GM21737 (cell line): ENCODE measurements around the gene GATA6.
"Not testable (repeated sequence)": the region's sequence is repeated elsewhere in the genome, so short reads cannot be mapped to it uniquely, and the experiment has no call there.

Source experiments
- ATAC-seq: cut with Tn5 transposase; IDR thresholded peaks from one replicate; pipeline ENCODE4 v1.9.1; 2021; ENCODE audit warnings: mild to moderate bottlenecking, moderate library complexity; ENCODE audit not compliant: unreplicated experiment

Gene GATA6

GRCh38 chr18:22203536-22204213 lies 34.3 kb downstream of the GATA6 start:
- ATAC-seq, result no peak

DNA sequence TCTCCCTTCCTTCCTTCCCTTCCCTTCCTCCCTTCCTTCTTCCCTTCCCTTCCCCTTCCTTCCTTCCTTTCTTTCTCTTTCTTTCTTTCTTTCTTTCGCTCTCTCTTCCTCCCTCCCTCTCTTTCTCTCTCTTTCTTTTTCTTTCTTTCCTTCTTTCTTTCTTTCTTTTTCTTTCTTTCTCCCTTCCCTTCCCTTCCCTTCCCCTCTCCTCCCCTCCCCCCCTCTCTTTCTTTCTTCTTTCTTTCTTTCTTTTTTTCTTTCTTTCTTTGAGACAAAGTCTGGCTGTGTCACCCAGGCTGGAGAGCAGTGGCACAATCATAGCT lies 34.8 kb downstream of the GATA6 start:
- ATAC-seq, result no peak

DNA sequence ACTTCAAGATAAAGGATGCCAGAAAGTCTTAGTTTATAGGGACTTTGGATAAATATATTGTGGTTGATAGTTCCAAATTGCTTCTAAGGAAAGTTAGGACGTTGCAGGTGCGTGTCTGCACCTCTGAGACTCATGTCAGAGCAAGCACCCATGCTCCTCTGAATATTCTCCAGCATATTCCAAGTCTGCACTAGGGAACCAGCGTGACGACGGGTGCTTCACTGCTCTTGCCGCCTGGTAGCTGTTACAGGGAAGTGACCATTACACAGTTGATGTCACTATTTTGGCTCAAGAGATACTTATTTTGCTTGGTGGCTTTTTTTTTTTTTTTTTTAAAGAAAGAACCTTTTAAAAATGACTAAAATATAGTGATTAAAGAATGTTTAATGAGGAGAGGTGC lies 35.6 kb downstream of the GATA6 start:
- ATAC-seq, result no peak

GRCh38 chr18:22207021-22207758 lies 37.8 kb downstream of the GATA6 start:
- ATAC-seq, result no peak

GRCh38 chr18:22210311-22210754 lies 40.9 kb downstream of the GATA6 start:
- no peak for ATAC-seq

DNA sequence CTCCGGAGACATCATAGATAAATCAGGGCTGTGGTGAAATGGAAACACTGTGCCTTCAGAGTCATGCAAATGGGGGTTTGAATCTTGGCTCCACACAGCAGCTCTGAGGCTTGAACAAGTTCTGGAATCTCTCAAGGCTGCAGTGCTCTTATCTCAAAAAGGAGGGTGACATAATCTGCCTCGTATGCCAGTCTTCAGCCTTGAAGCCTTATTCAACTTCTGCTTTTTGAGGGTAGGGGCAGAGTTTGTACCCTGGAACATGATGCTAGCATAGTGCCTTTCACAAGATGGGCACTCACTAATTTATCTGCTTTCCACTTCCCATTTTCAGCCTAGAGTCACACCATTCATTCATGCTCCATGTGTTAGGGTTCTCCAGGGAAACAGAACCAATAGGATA lies 42.3 kb downstream of the GATA6 start:
- no peak for ATAC-seq

GRCh38 chr18:22213333-22213973 lies 44.1 kb downstream of the GATA6 start:
- ATAC-seq, result no peak

- ATAC-seq, result no peak
Measured at GRCh38 chr18:22214731-22215528, 45.5 kb downstream of the GATA6 start.

- no peak for ATAC-seq
Measured at GRCh38 chr18:22218835-22219234, 49.4 kb downstream of the GATA6 start.

- ATAC-seq, result no peak
Measured at GRCh38 chr18:22219568-22220355, 50.4 kb downstream of the GATA6 start.

DNA sequence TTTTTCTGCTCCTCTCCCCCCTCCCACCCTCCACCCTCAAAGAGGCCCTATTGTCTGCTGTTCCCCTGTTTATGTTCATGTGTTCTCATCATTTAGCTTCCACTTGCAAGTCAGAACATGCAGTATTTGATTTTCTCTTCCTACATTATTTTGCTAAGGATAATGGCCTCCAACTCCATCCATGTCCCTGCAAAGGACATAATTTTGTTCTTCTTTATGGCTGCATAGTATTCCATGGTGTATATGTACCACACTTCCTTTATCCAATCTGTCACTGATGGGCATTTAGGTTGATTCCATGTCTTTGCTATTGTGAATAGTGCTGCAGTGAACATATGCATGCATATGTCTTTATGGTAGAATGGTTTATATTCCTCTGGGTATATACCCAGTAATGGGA lies 51.2 kb downstream of the GATA6 start:
- not testable (repeated sequence) for ATAC-seq

DNA sequence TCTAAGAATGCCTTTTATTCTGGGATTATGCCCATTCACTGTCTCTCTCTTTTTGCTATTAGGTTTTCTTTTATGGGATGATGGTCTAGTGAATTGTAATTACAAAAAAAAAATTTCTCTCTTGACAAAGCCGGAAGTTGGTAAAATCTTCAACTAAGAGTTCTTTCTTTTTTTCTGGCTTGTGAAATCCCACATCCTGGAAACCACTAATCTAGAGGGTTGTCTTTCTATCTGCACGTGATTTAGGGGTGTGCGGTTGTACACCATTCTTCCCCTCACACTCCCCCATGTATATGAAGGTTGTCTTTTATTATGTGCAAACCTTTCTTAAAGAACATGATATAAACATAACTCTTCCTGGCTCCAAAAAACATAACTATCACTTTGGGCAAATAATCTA lies 52.0 kb downstream of the GATA6 start:
- no peak for ATAC-seq

GRCh38 chr18:22223254-22223964 lies 54.0 kb downstream of the GATA6 start:
- no peak for ATAC-seq

DNA sequence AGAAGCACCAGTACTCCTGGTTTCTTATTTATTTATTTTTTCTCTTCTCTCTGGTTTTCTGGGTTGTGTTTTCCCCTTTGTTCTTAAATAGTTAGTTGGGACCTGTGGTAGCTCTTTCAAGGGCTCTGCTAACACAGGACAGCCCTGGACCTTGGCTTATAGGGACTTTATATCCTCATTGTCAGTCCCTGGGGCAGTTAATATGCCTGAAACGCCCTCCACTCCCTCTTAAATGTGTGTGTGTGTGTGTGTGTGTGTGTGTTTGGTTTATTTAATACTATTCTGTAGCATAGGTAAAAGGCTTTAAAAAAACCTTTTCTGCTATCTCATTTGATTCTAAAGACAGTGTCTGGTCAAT lies 54.6 kb downstream of the GATA6 start:
- no peak for ATAC-seq

- no peak for ATAC-seq
Measured at GRCh38 chr18:22224339-22224738, 55.0 kb downstream of the GATA6 start.

DNA sequence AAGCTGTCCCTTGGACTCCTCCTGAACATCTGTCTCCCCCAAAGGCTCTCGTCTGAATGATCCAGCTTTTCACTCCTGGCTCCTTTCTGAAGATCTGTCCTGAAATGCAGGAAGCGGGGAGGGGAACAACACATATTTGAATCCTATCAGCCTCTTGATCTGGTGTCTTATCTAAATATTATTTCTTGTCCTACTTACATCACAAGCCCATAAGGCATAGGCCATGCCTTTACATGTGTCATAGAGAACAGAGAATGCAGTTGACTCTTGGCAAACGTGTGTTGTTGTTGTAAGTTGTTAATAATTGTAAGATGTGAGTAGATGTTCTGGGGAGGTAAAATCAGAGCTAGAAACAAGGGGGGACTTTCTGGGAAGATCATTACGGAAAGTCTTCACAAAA lies 57.4 kb downstream of the GATA6 start:
- no peak for ATAC-seq

DNA sequence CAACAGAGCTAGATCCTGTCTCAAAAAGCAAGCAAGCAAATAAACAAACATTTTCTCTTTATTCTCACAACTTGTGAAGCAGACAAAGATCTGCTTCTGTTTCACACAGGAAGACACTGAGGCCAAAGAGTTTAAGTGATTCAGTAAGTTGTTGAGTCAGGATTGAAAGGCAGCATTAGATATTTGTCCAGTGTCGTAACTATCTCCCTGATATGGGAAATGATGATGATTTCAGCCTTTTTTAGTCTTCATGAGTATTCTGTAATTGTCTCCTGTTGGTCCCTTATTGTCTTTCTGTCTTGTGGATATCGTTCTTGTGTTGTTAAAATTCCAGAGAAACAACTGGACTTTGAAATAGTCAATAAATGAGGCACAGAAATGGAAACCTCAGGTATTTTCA lies 59.6 kb downstream of the GATA6 start:
- no peak for ATAC-seq

DNA sequence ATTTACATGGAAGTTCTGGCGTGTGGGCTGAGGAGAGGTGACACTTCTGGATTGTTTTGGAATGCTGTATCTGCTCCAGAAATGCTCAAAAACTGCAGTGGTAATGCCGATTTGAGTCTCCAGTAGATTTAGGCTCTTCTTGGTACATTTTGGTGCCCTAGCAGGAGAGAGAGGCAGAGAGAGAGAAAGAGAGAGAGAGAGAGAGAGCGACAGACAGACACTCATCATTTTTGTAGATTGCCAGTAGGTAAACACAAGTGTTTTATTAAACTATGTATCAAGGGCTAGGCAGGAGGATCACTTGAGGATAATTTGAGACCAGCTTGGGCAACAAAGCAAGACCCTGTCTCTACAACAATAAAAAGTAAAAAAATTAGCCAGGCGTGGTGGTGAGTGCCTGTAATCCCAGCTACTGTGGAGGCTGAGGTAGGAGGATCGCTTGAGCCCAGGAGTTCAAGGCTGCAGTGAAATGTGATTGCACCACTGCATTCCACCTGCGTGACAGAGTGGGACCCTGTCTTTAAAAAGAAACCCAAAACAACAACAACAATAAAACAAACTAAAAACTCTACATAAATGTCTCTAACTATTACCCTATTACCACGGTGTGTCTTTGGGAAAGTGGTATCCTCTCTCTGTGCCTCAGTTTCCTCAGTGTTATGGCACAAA lies 60.2 kb downstream of the GATA6 start:
- no peak for ATAC-seq

- ATAC-seq, result no peak
Measured at GRCh38 chr18:22230471-22230945, 61.1 kb downstream of the GATA6 start.
